Cardiac muscle cell (in vitro differentiated cells and primary cell): ENCODE measurements around the gene SCUBE2. TPM values are rescaled to one million over a fixed set of nuclear protein-coding genes. Genes with fewer than 3 reads are reported as not detected.

Experiments used
- DNase-seq, 2 donors: peaks; one replicate each; pipeline versions ENCODE4 v3.0.0 to v3.0.0-alpha.2; 2010 to 2017; ENCODE audit warnings: low read depth in 1 of 2, low spot score in 1 of 2
- H3K27ac ChIP-seq: fragments of 200-600 bp; sonication (generic); 2 replicates; pipeline ENCODE4 v1.5.1; 2016
- H3K27me3 ChIP-seq: fragments of 200-600 bp; sonication (generic); 2 replicates; pipeline ENCODE4 v1.6.0; 2016; ENCODE audit warnings: control low read depth
- H3K36me3 ChIP-seq: fragments of 200-600 bp; sonication (generic); 2 replicates; pipeline ENCODE4 v1.5.1; 2016; ENCODE audit warnings: control low read depth
- H3K4me1 ChIP-seq: fragments of 200-600 bp; sonication (generic); 2 replicates; pipeline ENCODE4 v1.8.1; 2017; ENCODE audit warnings: low read depth, mild to moderate bottlenecking, mixed run types
- H3K4me3 ChIP-seq: fragments of 200-600 bp; sonication (generic); 2 replicates; pipeline ENCODE4 v1.5.1; 2016; ENCODE audit warnings: mild to moderate bottlenecking
- H3K9me3 ChIP-seq: fragments of 200-600 bp; sonication (generic); 2 replicates; pipeline ENCODE4 v1.5.1; 2017; ENCODE audit warnings: low read depth, mild to moderate bottlenecking, control low read depth
- polyA plus RNA-seq: library from polyadenylated mRNA; unstranded; fragments of >200 nt; fragmentation: Nextera tagmentation; extraction: Ambion mirVana; gene quantifications from 2 replicates; pipeline ENCODE4 v1.2.1, GENCODE V29; 2016
- total RNA-seq: library from RNA; depleted of rRNA; stranded (reverse); fragments of >200 nt; gene quantifications from 2 replicates; pipeline ENCODE4 v1.2.3, GENCODE V29; 2016
- TF ChIP-seq, protein P1 (sequence below): IDR thresholded peaks from 2 replicates; pipeline ENCODE4 v1.5.1; 2012; ENCODE audit warnings: low read depth, mild to moderate bottlenecking, low read length

The SCUBE2 gene
- 0.18 and 0.21 TPM in 2 replicates for total RNA-seq
- polyA plus RNA-seq, result 1.4 TPM in 1 of 2 replicates, not detected in the other

DNA sequence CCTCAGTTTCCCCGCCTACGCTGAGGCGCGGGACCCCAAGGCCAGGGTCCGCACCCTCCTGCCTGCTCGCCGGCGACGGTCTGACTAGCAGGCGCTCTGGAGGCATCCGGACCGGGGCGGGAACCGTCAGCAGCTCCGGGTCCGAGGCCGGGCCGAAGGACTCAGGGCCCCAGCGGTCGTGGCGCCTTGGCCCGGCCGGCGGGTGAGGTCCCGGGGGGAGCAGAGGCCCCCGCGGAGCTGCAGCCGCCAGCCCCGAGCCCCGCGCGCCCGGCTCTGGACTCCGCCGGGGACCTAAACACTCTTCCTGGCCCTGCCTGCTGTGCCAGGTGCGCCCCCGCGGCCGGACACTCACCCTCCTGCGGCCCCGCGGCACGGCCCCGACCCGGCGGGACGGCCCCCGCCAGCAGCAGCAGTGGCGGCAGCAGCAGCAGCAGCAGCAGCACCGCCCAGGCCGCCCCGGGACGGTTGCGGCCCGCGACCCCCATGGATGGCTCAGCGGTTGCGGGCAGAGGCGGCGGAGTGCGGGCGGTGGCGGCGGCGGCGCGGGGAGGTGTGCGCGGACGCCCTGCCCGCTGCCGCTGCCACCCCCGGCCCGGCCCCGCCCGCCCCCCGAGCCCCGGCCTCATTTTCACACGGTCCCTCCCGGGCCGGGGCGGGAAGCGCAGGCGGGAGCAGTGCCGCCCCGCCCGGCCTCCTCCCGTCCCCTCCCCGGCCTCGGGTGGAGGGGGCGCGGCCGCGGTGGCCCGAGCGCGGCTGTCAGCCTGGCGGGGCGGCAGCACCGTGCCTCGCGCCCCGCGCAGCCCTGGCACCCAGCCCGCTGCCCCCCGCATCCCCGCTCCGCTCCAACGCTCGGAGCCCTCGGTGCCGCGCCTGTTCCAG, at the start of gene SCUBE2:
Gene SCUBE2 (minus strand): TSS at position 556 of the 879 bp plus-strand sequence. CDS start 71 bp downstream, at position 485.
- H3K4me1 ChIP-seq, result no peaks in the 10 kb centered on the region
- no peak within 1 kb of the TSS for H3K27ac ChIP-seq
- peak; percentile 8 to 35 for DNase-seq
- TF ChIP-seq, protein P1, sequence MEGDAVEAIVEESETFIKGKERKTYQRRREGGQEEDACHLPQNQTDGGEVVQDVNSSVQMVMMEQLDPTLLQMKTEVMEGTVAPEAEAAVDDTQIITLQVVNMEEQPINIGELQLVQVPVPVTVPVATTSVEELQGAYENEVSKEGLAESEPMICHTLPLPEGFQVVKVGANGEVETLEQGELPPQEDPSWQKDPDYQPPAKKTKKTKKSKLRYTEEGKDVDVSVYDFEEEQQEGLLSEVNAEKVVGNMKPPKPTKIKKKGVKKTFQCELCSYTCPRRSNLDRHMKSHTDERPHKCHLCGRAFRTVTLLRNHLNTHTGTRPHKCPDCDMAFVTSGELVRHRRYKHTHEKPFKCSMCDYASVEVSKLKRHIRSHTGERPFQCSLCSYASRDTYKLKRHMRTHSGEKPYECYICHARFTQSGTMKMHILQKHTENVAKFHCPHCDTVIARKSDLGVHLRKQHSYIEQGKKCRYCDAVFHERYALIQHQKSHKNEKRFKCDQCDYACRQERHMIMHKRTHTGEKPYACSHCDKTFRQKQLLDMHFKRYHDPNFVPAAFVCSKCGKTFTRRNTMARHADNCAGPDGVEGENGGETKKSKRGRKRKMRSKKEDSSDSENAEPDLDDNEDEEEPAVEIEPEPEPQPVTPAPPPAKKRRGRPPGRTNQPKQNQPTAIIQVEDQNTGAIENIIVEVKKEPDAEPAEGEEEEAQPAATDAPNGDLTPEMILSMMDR, result no peak
- H3K36me3 ChIP-seq, result no peaks in the 10 kb centered on the region
- H3K4me3 ChIP-seq, result peak within 1 kb of the TSS; percentile 40
- H3K27me3 ChIP-seq, result peaks cover 70% of the 10 kb centered on the region
- no peaks in the 10 kb centered on the region for H3K9me3 ChIP-seq

DNA sequence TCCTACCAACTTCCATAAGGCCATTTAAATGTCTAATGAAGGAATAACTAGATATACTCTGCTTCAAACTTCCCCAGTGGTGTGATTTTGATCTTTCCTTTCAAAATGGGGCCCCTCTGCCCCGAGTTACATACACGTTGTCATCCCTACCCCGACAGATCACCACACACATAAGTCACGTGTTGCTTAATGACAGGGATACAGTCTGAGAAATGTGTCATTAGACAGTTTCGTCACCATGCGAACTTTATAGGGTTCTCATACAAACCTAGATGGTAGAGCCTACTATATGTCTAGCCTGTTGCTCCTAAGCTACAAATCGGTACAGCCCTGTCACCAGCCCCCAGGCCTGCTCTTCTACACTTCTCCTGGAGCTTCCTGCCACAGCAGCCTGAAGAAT, 49.8 kb upstream of the SCUBE2 start:
- no peaks in the 10 kb centered on the region for H3K27me3 ChIP-seq
- H3K9me3 ChIP-seq, result no peaks in the 10 kb centered on the region
- no peak overlapping the region for H3K4me3 ChIP-seq
- peaks cover 78% of the 10 kb centered on the region for H3K36me3 ChIP-seq
- no peak for DNase-seq
- H3K4me1 ChIP-seq, result no peaks in the 10 kb centered on the region
- TF ChIP-seq, protein P1, result no peak
- no peak overlapping the region for H3K27ac ChIP-seq

DNA sequence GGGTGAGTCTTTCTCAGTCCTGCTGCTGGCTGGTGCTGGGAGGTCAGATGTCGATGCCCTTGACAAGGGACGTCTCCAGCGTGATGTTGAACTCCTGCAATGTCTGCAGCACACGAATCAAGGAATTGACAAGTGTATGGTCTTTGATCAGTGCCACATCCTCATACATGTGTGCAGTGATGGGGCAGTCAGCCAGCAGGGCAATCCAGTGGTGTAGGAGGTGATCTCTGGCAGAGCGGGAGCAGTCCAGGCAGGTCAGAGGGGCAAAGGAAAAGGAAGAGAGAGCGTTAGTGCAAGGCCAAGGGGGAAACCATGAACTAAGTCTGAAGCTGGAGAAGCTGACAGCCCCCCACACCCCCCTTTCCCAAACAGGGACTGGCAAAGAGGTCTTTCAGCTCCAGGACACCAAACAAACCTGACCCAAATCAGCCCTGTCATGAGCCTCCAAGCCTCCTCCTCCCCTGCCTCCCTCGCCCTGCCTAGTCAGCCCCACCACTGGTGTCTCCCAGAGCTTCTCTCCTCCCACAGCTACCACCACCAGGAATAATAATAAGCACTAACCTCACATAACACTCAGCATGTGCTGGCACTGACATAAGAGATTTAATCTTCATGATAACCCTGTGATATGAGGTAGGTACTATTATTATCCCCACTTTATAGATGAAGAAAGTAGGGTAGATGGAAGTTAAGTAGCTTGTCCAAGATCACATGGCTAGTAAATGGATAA, 48.4 kb upstream of the SCUBE2 start:
- Histone ChIP-seq H3K4me3 (no peak overlapping the region), H3K4me1 (no peaks in the 10 kb centered on the region), H3K9me3 (no peaks in the 10 kb centered on the region), H3K36me3 (peaks cover 66% of the 10 kb centered on the region), H3K27me3 (no peaks in the 10 kb centered on the region), H3K27ac (peak overlapping the region; percentile 54)
- no peak for DNase-seq
- TF ChIP-seq, protein P1, result no peak

DNA sequence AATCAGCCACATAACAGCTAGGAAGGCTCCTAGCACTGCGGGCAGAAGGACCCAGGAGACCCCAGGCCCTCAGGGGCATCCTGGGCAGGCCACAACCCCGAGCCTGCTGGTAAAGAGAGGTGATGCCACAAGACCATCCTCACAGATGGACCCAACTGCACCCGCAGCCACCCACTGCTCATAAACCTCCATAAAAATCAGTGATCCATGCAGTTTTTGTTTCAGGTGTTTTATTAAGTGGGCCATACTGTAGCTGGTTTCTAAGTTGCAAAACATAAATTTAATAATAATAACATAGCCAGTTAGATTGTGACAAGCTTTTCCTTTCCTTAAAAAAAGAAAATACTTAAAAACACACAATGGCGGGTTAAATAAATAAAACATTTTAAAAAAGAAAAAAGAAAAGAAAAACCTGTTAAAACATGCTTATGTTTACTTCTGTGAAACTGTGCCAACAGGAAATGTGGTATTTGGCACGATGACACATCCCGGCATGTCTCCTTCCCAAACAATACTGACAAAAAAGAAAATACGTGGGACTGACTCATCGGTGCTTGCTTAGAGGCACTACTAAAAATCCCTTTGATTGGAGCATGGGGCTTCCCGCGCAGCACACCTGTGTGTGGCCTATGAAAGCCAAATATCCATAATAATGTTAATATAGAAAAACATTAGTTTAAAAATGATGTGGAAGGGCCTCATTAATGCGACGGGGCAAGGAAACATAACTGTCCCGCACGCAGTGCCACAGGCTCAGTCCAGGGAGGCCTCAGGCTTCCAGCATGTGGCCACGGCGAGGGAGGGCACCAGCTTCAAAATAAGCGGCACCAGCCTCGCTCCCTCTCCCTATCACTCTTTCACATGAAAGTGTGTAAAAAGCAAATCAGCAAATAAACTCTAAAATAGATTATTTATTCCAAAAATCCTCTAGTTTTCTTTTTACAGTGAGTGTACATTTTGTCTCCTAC, 47.5 kb upstream of the SCUBE2 start:
- peak overlapping the region; percentile 54 for H3K27ac ChIP-seq
- no peaks in the 10 kb centered on the region for H3K27me3 ChIP-seq
- peak in 1 of 2 donors; percentile 82 for DNase-seq
- H3K4me1 ChIP-seq, result no peaks in the 10 kb centered on the region
- H3K9me3 ChIP-seq, result no peaks in the 10 kb centered on the region
- H3K4me3 ChIP-seq, result no peak overlapping the region
- TF ChIP-seq, protein P1, result no peak
- peaks cover 62% of the 10 kb centered on the region for H3K36me3 ChIP-seq

DNA sequence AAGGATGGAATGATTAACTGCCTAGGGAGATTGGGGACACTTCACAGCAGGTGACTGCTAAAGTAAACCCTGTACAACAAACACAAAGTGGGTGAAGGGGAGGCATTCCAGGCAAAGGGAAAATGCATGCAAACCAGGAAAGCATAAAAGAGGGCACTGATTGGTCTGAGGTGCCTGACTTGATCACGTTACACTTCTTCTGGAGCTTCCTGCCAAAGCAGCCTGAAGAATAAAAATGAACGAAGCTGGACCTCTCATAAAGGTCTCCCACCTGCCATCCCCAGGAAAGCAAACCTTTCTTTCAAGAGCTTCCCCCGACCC, 46.7 kb upstream of the SCUBE2 start:
- Histone ChIP-seq H3K4me3 (no peak overlapping the region), H3K4me1 (no peaks in the 10 kb centered on the region), H3K27me3 (no peaks in the 10 kb centered on the region), H3K27ac (no peak overlapping the region), H3K9me3 (no peaks in the 10 kb centered on the region), H3K36me3 (peaks cover 55% of the 10 kb centered on the region)
- no peak for DNase-seq
- TF ChIP-seq, protein P1, result no peak
